Upper lobe of right lung (tissue), 1 donor: ENCODE results near the gene NACC1. TPM values are rescaled to one million over a fixed set of nuclear protein-coding genes. Genes with fewer than 3 reads are reported as not detected.

Experiments used
- ATAC-seq: fragments of 200-7000 bp; cut with Tn5 transposase; one replicate; pipeline ENCODE4 v1.9.1; 2020; ENCODE audit warnings: mild to moderate bottlenecking, moderate library complexity
- DNase-seq: peaks from one replicate; pipeline ENCODE4 v3.0.0-alpha.2; 2020
- H3K27ac ChIP-seq: fragments of 200-600 bp; one replicate; pipeline ENCODE4 v1.8.0; 2022
- H3K27me3 ChIP-seq: fragments of 200-600 bp; one replicate; pipeline ENCODE4 v1.8.0; 2022; ENCODE audit warnings: mild to moderate bottlenecking
- H3K36me3 ChIP-seq: fragments of 200-600 bp; one replicate; pipeline ENCODE4 v1.8.0; 2022
- H3K4me1 ChIP-seq: fragments of 200-600 bp; one replicate; pipeline ENCODE4 v1.8.0; 2022
- H3K4me3 ChIP-seq: fragments of 200-600 bp; one replicate; pipeline ENCODE4 v1.8.0; 2022; ENCODE audit warnings: mild to moderate bottlenecking
- H3K9me3 ChIP-seq: fragments of 200-600 bp; one replicate; pipeline ENCODE4 v1.8.0; 2022
- CTCF ChIP-seq: fragments of 200-600 bp; IDR thresholded peaks from one replicate; pipeline ENCODE4 v1.8.0; 2022; ENCODE audit warnings: antibody characterized with exemption
- intact Hi-C: fragments of 100-400 bp; cut with DNase I; formaldehyde crosslinking; loops from one replicate; pipeline ENCODE4 v1.11.0; 2022
- total RNA-seq: library from RNA; stranded (reverse); fragmentation: NEBNext Ultra II Directional; extraction: Animal tissue kit (Norgen Biotek cat#: 25700); gene quantifications from one replicate; pipeline ENCODE4 v1.2.1, GENCODE V29; 2021
- donor health status: DM: no; HTN: yes; CAD: no; lungs with severe emphysema.

The NACC1 gene
- total RNA-seq, 1 donor from 2014 or later = 39.8 TPM

GRCh38 chr19:13077240-13077639 is 40.8 kb upstream of the NACC1 start:
- TF ChIP-seq CTCF = no peak
- Histone ChIP-seq H3K27ac (peak overlapping the region; percentile 51), H3K9me3 (no peaks in the 10 kb centered on the region), H3K36me3 (peaks cover 39% of the 10 kb centered on the region), H3K27me3 (no peaks in the 10 kb centered on the region), H3K4me1 (peaks cover 49% of the 10 kb centered on the region), H3K4me3 (no peak overlapping the region)
- ATAC-seq (no peak), DNase-seq (no peak)
- intact Hi-C loops = no loop called here

GRCh38 chr19:13078381-13078780 is 39.7 kb upstream of the NACC1 start:
- no peak for TF ChIP-seq CTCF
- Histone ChIP-seq H3K4me1 (peaks cover 49% of the 10 kb centered on the region), H3K4me3 (no peak overlapping the region), H3K9me3 (no peaks in the 10 kb centered on the region), H3K27me3 (no peaks in the 10 kb centered on the region), H3K27ac (peak overlapping the region; percentile 60), H3K36me3 (peaks cover 37% of the 10 kb centered on the region)
- no peak for DNase-seq
- intact Hi-C loops = no loop called here
- ATAC-seq = no peak

- Histone ChIP-seq H3K27ac (peak overlapping the region; percentile 60), H3K4me3 (no peak overlapping the region), H3K36me3 (peaks cover 37% of the 10 kb centered on the region), H3K27me3 (no peaks in the 10 kb centered on the region), H3K9me3 (no peaks in the 10 kb centered on the region), H3K4me1 (peaks cover 49% of the 10 kb centered on the region)
- no peak for TF ChIP-seq CTCF
- DNase-seq (no peak), ATAC-seq (peak; percentile 23)
- intact Hi-C loops = no loop called here
Measured at GRCh38 chr19:13078897-13079541, 39.0 kb upstream of the NACC1 start.

GRCh38 chr19:13079542-13079986 is 38.5 kb upstream of the NACC1 start:
- ATAC-seq (peak; percentile 68), DNase-seq (peak; percentile 79)
- intact Hi-C loops = no loop called here
- Histone ChIP-seq H3K27me3 (no peaks in the 10 kb centered on the region), H3K36me3 (peaks cover 41% of the 10 kb centered on the region), H3K27ac (peak overlapping the region; percentile 60), H3K4me3 (no peak overlapping the region), H3K9me3 (no peaks in the 10 kb centered on the region), H3K4me1 (peaks cover 49% of the 10 kb centered on the region)
- no peak for TF ChIP-seq CTCF

GRCh38 chr19:13082192-13083007 is 35.7 kb upstream of the NACC1 start:
- no peak for DNase-seq
- Histone ChIP-seq H3K4me1 (peaks cover 37% of the 10 kb centered on the region), H3K27me3 (no peaks in the 10 kb centered on the region), H3K27ac (no peak overlapping the region), H3K36me3 (peaks cover 40% of the 10 kb centered on the region), H3K4me3 (no peak overlapping the region), H3K9me3 (no peaks in the 10 kb centered on the region)
- no peak for TF ChIP-seq CTCF
- ATAC-seq = no peak
- intact Hi-C loops = no loop called here
